H1 (cell line): ENCODE data around the gene ADAM22. TPM values are rescaled to one million over a fixed set of nuclear protein-coding genes. Genes with fewer than 3 reads are reported as not detected.

Experiments
- CEBPB ChIP-seq: IDR thresholded peaks from 2 replicates; pipeline ENCODE4 v1.6.1; 2012; ENCODE audit warnings: low read depth, low read length
- TCF12 ChIP-seq: IDR thresholded peaks from 2 replicates; pipeline ENCODE4 v1.6.1; 2011; ENCODE audit warnings: low read depth, mild to moderate bottlenecking, low read length
- polyA plus RNA-seq, 7 experiments: library from polyadenylated mRNA; depleted of rRNA in 3 of 7; stranded (reverse) in 5 of 7; unstranded in 2 of 7; fragments of >200 nt in 5 of 7; fragments of 200-250 nt in 2 of 7; gene quantifications; 1 replicate in 5 of 7; 2 replicates in 1 of 7; 4 replicates in 1 of 7; pipeline versions ENCODE4 v1.2.1 to v1.2.3, GENCODE V29; 2011 to 2013; ENCODE audit warnings: missing spikeins in 2 of 7, mixed read lengths in 2 of 7
- total RNA-seq: library from RNA; stranded (reverse); fragmentation: NEBNext Ultra II Directional; extraction: Animal tissue kit (Norgen Biotek cat#: 25700); gene quantifications from 2 replicates; pipeline ENCODE4 v1.2.1, GENCODE V29; 2021
- TF ChIP-seq, protein P1 (sequence below): IDR thresholded peaks from 2 replicates; pipeline ENCODE4 v1.6.1; 2012; ENCODE audit warnings: low read length, inconsistent platforms

The ADAM22 gene
- total and polyA plus RNA-seq, 2 of the 8 experiments (the other 6 are each of a cell fraction or from before 2014, with no cell fraction given), result 4.6 to 21.4 TPM

DNA sequence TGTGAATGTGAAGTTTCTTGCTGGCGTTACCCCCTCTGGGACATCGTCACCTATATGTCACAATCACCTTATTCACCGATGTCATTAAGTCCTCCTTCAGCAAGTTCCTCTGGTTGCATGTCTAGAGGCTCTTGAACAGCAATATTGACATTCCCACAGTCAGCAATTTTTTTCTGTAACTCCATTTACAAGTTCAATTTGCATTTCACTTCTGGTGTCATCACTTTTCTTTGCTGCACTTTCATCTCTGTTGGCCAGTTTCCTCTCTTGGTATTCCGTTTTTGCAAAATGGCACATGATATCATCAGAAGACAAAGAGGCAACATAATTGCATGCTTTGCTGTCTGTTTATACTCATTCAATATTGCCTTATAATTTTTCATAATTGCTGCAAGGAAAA lies 216.0 kb downstream of the ADAM22 start (continued):
- TF ChIP-seq TCF12 (no peak), CEBPB (no peak)
- TF ChIP-seq, protein P1, sequence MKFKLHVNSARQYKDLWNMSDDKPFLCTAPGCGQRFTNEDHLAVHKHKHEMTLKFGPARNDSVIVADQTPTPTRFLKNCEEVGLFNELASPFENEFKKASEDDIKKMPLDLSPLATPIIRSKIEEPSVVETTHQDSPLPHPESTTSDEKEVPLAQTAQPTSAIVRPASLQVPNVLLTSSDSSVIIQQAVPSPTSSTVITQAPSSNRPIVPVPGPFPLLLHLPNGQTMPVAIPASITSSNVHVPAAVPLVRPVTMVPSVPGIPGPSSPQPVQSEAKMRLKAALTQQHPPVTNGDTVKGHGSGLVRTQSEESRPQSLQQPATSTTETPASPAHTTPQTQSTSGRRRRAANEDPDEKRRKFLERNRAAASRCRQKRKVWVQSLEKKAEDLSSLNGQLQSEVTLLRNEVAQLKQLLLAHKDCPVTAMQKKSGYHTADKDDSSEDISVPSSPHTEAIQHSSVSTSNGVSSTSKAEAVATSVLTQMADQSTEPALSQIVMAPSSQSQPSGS, result no peak
